Gastrocnemius medialis (tissue), 4 donors: ENCODE data around the gene PRPF18.

Experiments
- CTCF ChIP-seq, 5 experiments: fragments of 450-650 bp in 3 of 5; fragments of 200-600 bp in 2 of 5; sonication (generic) in 2 of 5; IDR thresholded peaks in 4 of 5; conservative IDR thresholded peaks in 1 of 5; 1 replicate in 4 of 5; 2 replicates in 1 of 5; pipeline ENCODE4 v1.5.1; 2016 to 2019; ENCODE audit warnings: antibody characterized with exemption in 5 of 5, mild to moderate bottlenecking in 3 of 5, moderate library complexity in 3 of 5
- POLR2A ChIP-seq, 2 donors: fragments of 450-650 bp; IDR thresholded peaks; one replicate each; pipeline ENCODE4 v1.6.1; 2017; ENCODE audit warnings: antibody characterized with exemption in 2 of 2, mild to moderate bottlenecking in 2 of 2, moderate library complexity in 2 of 2

GRCh38 chr10:13555884-13556510 is 30.8 kb upstream of the PRPF18 start:
- no peak for TF ChIP-seq CTCF (IDR thresholded peaks at IDR 0.05 in 4 of 5, conservative IDR thresholded peaks at IDR 0.05 in 1 of 5)
- TF ChIP-seq POLR2A (IDR thresholded peaks at IDR 0.05) = no peak
